GM23338 (cell line): ENCODE results near the gene SFRP2. TPM values are rescaled to one million over a fixed set of nuclear protein-coding genes. Genes with fewer than 3 reads are reported as not detected.

Experiments used
- ATAC-seq: fragments of 200-7000 bp; cut with Tn5 transposase; 3 replicates; pipeline ENCODE4 v1.9.1; 2020
- DNase-seq: peaks from one replicate; pipeline ENCODE4 v3.0.0-alpha.2; 2015; ENCODE audit warnings: low spot score
- H2AFZ ChIP-seq: fragments of 200-600 bp; sonication (generic); 2 replicates; pipeline ENCODE4 v1.8.0; 2016; ENCODE audit warnings: antibody characterized with exemption, mild to moderate bottlenecking, moderate library complexity
- H3F3A ChIP-seq: fragments of 200-600 bp; sonication (generic); replicated peaks from 2 replicates; pipeline ENCODE4 v1.8.0; 2017; ENCODE audit warnings: antibody characterized with exemption, mixed run types, low read depth
- H3K27ac ChIP-seq: fragments of 200-600 bp; sonication (generic); 2 replicates; pipeline ENCODE4 v1.6.1; 2016; ENCODE audit warnings: low read depth
- H3K27me3 ChIP-seq: fragments of 200-600 bp; sonication (generic); 2 replicates; pipeline ENCODE4 v1.8.0; 2016; ENCODE audit warnings: mild to moderate bottlenecking, mixed run types, moderate library complexity; ENCODE audit not compliant: insufficient read depth
- H3K36me3 ChIP-seq: fragments of 200-600 bp; sonication (generic); 2 replicates; pipeline ENCODE4 v1.8.0; 2016; ENCODE audit warnings: mild to moderate bottlenecking; ENCODE audit not compliant: insufficient read depth
- H3K4me1 ChIP-seq: fragments of 200-600 bp; sonication (generic); 2 replicates; pipeline ENCODE4 v1.8.0; 2016; ENCODE audit warnings: mild to moderate bottlenecking, moderate library complexity; ENCODE audit not compliant: insufficient read depth
- H3K4me2 ChIP-seq: fragments of 200-600 bp; sonication (generic); 2 replicates; pipeline ENCODE4 v1.7.1; 2017; ENCODE audit warnings: mixed run types
- H3K4me3 ChIP-seq: fragments of 200-600 bp; sonication (generic); 2 replicates; pipeline ENCODE4 v1.6.1; 2016; ENCODE audit warnings: mixed run types
- H3K79me2 ChIP-seq: fragments of 200-600 bp; sonication (generic); replicated peaks from 2 replicates; pipeline ENCODE4 v1.8.0; 2017; ENCODE audit warnings: mild to moderate bottlenecking; ENCODE audit not compliant: insufficient read depth
- H3K9me2 ChIP-seq: fragments of 200-600 bp; sonication (generic); 2 replicates; pipeline ENCODE4 v1.8.0; 2017; ENCODE audit not compliant: insufficient read depth
- H4K20me1 ChIP-seq: fragments of 200-600 bp; sonication (generic); replicated peaks from 2 replicates; pipeline ENCODE4 v1.8.0; 2017; ENCODE audit warnings: mild to moderate bottlenecking; ENCODE audit not compliant: insufficient read depth
- H3K27ac Mint-ChIP-seq: 2 replicates; pipeline ENCODE4 v1.8.0; 2020; ENCODE audit warnings: inconsistent platforms, mild to moderate bottlenecking, moderate library complexity, mixed read lengths
- H3K27me3 Mint-ChIP-seq: 3 replicates; pipeline ENCODE4 v1.8.0; 2022; ENCODE audit warnings: low read depth, mild to moderate bottlenecking, moderate library complexity, mixed read lengths, inconsistent platforms; ENCODE audit not compliant: insufficient read depth, poor library complexity
- H3K36me3 Mint-ChIP-seq: 3 replicates; pipeline ENCODE4 v1.8.0; 2021; ENCODE audit warnings: low read depth, mild to moderate bottlenecking, inconsistent platforms, moderate library complexity, mixed read lengths
- H3K4me1 Mint-ChIP-seq: 3 replicates; pipeline ENCODE4 v1.8.0; 2020; ENCODE audit warnings: mild to moderate bottlenecking, inconsistent platforms, mixed read lengths
- H3K4me3 Mint-ChIP-seq: 3 replicates; pipeline ENCODE4 v1.8.0; 2021; ENCODE audit warnings: moderate library complexity, mild to moderate bottlenecking, inconsistent platforms, mixed read lengths
- H3K9me3 Mint-ChIP-seq: 3 replicates; pipeline ENCODE4 v1.8.0; 2020; ENCODE audit warnings: moderate library complexity, mild to moderate bottlenecking, inconsistent platforms, mixed read lengths
- CREB1 ChIP-seq: fragments of 250-450 bp; sonication (Bioruptor Pico); IDR thresholded peaks from 2 replicates; pipeline ENCODE4 v1.5.0; 2020; ENCODE audit warnings: low read depth, mild to moderate bottlenecking, moderate library complexity
- EZH2 ChIP-seq: fragments of 200-600 bp; sonication (generic); IDR thresholded peaks from one replicate; pipeline ENCODE4 v1.8.0; 2017; ENCODE audit warnings: antibody characterized with exemption, mild to moderate bottlenecking, low read depth; ENCODE audit not compliant: unreplicated experiment
- EZH2phosphoT487 ChIP-seq: fragments of 200-600 bp; sonication (generic); IDR thresholded peaks from one replicate; pipeline ENCODE4 v1.8.1; 2018; ENCODE audit warnings: antibody characterized with exemption; ENCODE audit not compliant: unreplicated experiment
- JUNB ChIP-seq: IDR thresholded peaks from one replicate; pipeline ENCODE4 v1.6.1; 2016; ENCODE audit warnings: antibody characterized with exemption; ENCODE audit not compliant: unreplicated experiment
- NANOG ChIP-seq: IDR thresholded peaks from 2 replicates; pipeline ENCODE4 v1.6.1; 2016; ENCODE audit warnings: antibody characterized with exemption, borderline replicate concordance
- POLR2AphosphoS5 ChIP-seq: IDR thresholded peaks from 2 replicates; pipeline ENCODE4 v1.6.1; 2016; ENCODE audit warnings: antibody characterized with exemption, low read depth
- STAT1 ChIP-seq: IDR thresholded peaks from one replicate; pipeline ENCODE4 v1.6.1; 2016; ENCODE audit warnings: antibody characterized with exemption; ENCODE audit not compliant: unreplicated experiment
- ZNF114 ChIP-seq: fragments of 250-450 bp; sonication (Bioruptor Pico); IDR thresholded peaks from 2 replicates; pipeline ENCODE4 v1.5.0; 2020; ENCODE audit warnings: mild to moderate bottlenecking, moderate library complexity
- ZNF331 ChIP-seq: fragments of 250-450 bp; sonication (Bioruptor Pico); IDR thresholded peaks from 2 replicates; pipeline ENCODE4 v1.5.0; 2020; ENCODE audit warnings: low read depth, mild to moderate bottlenecking, moderate library complexity
- polyA plus RNA-seq: library from polyadenylated mRNA; unstranded; fragments of >200 nt; fragmentation: Nextera tagmentation; extraction: Ambion mirVana; gene quantifications from 2 replicates; pipeline ENCODE4 v1.2.1, GENCODE V29; 2016
- total RNA-seq: library from RNA; depleted of rRNA; stranded (reverse); fragments of >200 nt; shearing (Covaris generic); gene quantifications from 2 replicates; pipeline ENCODE4 v1.2.3, GENCODE V29; 2014
- TF ChIP-seq, protein P1 (sequence below): IDR thresholded peaks from one replicate; pipeline ENCODE4 v1.6.1; 2018; ENCODE audit warnings: antibody characterized with exemption; ENCODE audit not compliant: unreplicated experiment
- TF ChIP-seq, protein P2 (sequence below), 2 experiments: fragments of 200-600 bp in 1 of 2; sonication (generic) in 1 of 2; conservative IDR thresholded peaks; 2 replicates each; pipeline versions ENCODE4 v1.5.1 to v1.6.1; 2016 to 2017; ENCODE audit warnings: antibody characterized with exemption in 2 of 2, low read depth in 2 of 2, mild to moderate bottlenecking in 2 of 2, moderate library complexity in 1 of 2
- TF ChIP-seq, protein P3 (sequence below): fragments of 250-450 bp; sonication (Bioruptor Pico); IDR thresholded peaks from 2 replicates; pipeline ENCODE4 v1.5.0; 2020; ENCODE audit warnings: mild to moderate bottlenecking, moderate library complexity
- TF ChIP-seq, protein P4 (sequence below): IDR thresholded peaks from 2 replicates; pipeline ENCODE4 v1.6.1; 2016; ENCODE audit warnings: antibody characterized with exemption

Gene SFRP2
- total and polyA plus RNA-seq, 2 experiments from 2014 or later, result 219 to 286 TPM

DNA sequence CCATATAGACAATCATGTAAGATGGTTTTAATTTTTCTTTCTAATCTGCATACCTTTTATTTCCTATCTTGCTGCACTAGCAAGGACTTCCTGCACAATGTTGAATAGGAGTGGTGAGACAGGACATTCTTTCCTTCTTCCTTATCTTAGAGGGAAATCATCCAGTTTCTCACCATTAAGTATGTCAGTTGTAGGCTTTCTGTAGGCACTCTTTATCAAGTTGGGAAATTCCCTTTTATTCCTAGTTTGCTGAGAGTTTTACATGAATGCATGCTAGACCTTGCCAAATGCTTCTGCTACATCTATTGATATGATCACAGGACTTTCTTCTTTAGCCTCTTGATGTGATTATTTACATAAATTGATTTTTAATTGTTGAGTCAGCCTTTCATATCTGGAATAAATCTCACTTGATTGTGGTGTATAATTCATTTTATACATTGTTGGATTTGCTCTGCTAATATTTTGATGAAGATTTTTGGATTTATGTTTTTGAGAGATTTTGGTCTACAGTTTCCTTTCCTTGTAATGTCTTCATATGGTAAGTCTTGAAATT, 52.9 kb downstream of the SFRP2 start:
- Histone ChIP-seq H3K4me1 (peaks cover 10% of the 10 kb centered on the region; the same call in 1 of the 2 replicates), H3F3A (no peaks in the 10 kb centered on the region), H4K20me1 (peaks cover 2% of the 10 kb centered on the region; the same call in 1 of the 2 replicates), H3K79me2 (no peaks in the 10 kb centered on the region), H3K9me2 (no peaks in the 10 kb centered on the region), H3K4me2 (no peak overlapping the region), H3K27ac (no peak overlapping the region), H2AFZ (no peak overlapping the region), H3K36me3 (no peaks in the 10 kb centered on the region; the same call in 1 of the 2 replicates), H3K27me3 (no peaks in the 10 kb centered on the region), H3K4me3 (no peak overlapping the region)
- TF ChIP-seq, protein P1, sequence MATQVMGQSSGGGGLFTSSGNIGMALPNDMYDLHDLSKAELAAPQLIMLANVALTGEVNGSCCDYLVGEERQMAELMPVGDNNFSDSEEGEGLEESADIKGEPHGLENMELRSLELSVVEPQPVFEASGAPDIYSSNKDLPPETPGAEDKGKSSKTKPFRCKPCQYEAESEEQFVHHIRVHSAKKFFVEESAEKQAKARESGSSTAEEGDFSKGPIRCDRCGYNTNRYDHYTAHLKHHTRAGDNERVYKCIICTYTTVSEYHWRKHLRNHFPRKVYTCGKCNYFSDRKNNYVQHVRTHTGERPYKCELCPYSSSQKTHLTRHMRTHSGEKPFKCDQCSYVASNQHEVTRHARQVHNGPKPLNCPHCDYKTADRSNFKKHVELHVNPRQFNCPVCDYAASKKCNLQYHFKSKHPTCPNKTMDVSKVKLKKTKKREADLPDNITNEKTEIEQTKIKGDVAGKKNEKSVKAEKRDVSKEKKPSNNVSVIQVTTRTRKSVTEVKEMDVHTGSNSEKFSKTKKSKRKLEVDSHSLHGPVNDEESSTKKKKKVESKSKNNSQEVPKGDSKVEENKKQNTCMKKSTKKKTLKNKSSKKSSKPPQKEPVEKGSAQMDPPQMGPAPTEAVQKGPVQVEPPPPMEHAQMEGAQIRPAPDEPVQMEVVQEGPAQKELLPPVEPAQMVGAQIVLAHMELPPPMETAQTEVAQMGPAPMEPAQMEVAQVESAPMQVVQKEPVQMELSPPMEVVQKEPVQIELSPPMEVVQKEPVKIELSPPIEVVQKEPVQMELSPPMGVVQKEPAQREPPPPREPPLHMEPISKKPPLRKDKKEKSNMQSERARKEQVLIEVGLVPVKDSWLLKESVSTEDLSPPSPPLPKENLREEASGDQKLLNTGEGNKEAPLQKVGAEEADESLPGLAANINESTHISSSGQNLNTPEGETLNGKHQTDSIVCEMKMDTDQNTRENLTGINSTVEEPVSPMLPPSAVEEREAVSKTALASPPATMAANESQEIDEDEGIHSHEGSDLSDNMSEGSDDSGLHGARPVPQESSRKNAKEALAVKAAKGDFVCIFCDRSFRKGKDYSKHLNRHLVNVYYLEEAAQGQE, result no peak
- TF ChIP-seq, protein P2, sequence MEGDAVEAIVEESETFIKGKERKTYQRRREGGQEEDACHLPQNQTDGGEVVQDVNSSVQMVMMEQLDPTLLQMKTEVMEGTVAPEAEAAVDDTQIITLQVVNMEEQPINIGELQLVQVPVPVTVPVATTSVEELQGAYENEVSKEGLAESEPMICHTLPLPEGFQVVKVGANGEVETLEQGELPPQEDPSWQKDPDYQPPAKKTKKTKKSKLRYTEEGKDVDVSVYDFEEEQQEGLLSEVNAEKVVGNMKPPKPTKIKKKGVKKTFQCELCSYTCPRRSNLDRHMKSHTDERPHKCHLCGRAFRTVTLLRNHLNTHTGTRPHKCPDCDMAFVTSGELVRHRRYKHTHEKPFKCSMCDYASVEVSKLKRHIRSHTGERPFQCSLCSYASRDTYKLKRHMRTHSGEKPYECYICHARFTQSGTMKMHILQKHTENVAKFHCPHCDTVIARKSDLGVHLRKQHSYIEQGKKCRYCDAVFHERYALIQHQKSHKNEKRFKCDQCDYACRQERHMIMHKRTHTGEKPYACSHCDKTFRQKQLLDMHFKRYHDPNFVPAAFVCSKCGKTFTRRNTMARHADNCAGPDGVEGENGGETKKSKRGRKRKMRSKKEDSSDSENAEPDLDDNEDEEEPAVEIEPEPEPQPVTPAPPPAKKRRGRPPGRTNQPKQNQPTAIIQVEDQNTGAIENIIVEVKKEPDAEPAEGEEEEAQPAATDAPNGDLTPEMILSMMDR (conservative IDR thresholded peaks at IDR 0.05; ENCODE audit: low read depth in 2 of 2), result no peak
- TF ChIP-seq EZH2phosphoT487 (no peak), NANOG (no peak), JUNB (no peak), EZH2 (no peak), ZNF114 (CRISPR knock-in tag) (no peak), POLR2AphosphoS5 (no peak), ZNF331 (CRISPR knock-in tag) (no peak), STAT1 (no peak), CREB1 (CRISPR knock-in tag) (no peak)
- TF ChIP-seq, protein P3, sequence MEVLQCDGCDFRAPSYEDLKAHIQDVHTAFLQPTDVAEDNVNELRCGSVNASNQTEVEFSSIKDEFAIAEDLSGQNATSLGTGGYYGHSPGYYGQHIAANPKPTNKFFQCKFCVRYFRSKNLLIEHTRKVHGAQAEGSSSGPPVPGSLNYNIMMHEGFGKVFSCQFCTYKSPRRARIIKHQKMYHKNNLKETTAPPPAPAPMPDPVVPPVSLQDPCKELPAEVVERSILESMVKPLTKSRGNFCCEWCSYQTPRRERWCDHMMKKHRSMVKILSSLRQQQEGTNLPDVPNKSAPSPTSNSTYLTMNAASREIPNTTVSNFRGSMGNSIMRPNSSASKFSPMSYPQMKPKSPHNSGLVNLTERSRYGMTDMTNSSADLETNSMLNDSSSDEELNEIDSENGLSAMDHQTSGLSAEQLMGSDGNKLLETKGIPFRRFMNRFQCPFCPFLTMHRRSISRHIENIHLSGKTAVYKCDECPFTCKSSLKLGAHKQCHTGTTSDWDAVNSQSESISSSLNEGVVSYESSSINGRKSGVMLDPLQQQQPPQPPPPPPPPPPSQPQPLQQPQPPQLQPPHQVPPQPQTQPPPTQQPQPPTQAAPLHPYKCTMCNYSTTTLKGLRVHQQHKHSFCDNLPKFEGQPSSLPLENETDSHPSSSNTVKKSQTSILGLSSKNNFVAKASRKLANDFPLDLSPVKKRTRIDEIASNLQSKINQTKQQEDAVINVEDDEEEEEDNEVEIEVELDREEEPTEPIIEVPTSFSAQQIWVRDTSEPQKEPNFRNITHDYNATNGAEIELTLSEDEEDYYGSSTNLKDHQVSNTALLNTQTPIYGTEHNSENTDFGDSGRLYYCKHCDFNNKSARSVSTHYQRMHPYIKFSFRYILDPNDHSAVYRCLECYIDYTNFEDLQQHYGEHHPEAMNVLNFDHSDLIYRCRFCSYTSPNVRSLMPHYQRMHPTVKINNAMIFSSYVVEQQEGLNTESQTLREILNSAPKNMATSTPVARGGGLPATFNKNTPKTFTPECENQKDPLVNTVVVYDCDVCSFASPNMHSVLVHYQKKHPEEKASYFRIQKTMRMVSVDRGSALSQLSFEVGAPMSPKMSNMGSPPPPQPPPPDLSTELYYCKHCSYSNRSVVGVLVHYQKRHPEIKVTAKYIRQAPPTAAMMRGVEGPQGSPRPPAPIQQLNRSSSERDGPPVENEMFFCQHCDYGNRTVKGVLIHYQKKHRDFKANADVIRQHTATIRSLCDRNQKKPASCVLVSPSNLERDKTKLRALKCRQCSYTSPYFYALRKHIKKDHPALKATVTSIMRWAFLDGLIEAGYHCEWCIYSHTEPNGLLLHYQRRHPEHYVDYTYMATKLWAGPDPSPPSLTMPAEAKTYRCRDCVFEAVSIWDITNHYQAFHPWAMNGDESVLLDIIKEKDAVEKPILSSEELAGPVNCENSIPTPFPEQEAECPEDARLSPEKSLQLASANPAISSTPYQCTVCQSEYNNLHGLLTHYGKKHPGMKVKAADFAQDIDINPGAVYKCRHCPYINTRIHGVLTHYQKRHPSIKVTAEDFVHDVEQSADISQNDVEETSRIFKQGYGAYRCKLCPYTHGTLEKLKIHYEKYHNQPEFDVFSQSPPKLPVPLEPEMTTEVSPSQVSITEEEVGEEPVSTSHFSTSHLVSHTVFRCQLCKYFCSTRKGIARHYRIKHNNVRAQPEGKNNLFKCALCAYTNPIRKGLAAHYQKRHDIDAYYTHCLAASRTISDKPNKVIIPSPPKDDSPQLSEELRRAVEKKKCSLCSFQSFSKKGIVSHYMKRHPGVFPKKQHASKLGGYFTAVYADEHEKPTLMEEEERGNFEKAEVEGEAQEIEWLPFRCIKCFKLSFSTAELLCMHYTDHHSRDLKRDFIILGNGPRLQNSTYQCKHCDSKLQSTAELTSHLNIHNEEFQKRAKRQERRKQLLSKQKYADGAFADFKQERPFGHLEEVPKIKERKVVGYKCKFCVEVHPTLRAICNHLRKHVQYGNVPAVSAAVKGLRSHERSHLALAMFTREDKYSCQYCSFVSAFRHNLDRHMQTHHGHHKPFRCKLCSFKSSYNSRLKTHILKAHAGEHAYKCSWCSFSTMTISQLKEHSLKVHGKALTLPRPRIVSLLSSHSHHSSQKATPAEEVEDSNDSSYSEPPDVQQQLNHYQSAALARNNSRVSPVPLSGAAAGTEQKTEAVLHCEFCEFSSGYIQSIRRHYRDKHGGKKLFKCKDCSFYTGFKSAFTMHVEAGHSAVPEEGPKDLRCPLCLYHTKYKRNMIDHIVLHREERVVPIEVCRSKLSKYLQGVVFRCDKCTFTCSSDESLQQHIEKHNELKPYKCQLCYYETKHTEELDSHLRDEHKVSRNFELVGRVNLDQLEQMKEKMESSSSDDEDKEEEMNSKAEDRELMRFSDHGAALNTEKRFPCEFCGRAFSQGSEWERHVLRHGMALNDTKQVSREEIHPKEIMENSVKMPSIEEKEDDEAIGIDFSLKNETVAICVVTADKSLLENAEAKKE (CRISPR knock-in tag), result no peak
- TF ChIP-seq, protein P4, sequence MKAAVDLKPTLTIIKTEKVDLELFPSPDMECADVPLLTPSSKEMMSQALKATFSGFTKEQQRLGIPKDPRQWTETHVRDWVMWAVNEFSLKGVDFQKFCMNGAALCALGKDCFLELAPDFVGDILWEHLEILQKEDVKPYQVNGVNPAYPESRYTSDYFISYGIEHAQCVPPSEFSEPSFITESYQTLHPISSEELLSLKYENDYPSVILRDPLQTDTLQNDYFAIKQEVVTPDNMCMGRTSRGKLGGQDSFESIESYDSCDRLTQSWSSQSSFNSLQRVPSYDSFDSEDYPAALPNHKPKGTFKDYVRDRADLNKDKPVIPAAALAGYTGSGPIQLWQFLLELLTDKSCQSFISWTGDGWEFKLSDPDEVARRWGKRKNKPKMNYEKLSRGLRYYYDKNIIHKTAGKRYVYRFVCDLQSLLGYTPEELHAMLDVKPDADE, result no peak
- Mint-ChIP-seq H3K36me3 (peaks cover 6% of the 10 kb centered on the region), H3K4me3 (no peak overlapping the region), H3K9me3 (peaks cover 4% of the 10 kb centered on the region; the same call in 1 of the 3 replicates), H3K27me3 (peaks cover 4% of the 10 kb centered on the region), H3K4me1 (peaks cover 6% of the 10 kb centered on the region; the same call in 2 of the 3 replicates), H3K27ac (no peak overlapping the region)
- DNase-seq (no peak), ATAC-seq (no peak)
